Lung (tissue), 13 donors: ENCODE results near the gene HHEX. TPM values are rescaled to one million over a fixed set of nuclear protein-coding genes. Genes with fewer than 3 reads are reported as not detected.

Source experiments
- ATAC-seq: fragments of 200-7000 bp; cut with Tn5 transposase; one replicate; pipeline ENCODE4 v1.9.1; 2020; ENCODE audit warnings: moderate number of reproducible peaks; ENCODE audit not compliant: insufficient read depth, low FRiP score
- DNase-seq, 3 donors: peaks; one replicate each; pipeline ENCODE4 v3.0.0-alpha.2; 2013 to 2017
- H3K27ac ChIP-seq, 2 donors: one replicate each; pipeline ENCODE4 v1.5.1; 2013; ENCODE audit warnings: mild to moderate bottlenecking in 2 of 2, moderate library complexity in 2 of 2, control low read depth in 1 of 2, inconsistent platforms in 1 of 2, low read depth in 1 of 2, low read length in 1 of 2
- H3K27me3 ChIP-seq, 3 donors: one replicate each; pipeline ENCODE4 v1.5.1; 2013; ENCODE audit warnings: low read length in 2 of 3; ENCODE audit not compliant: control insufficient read depth in 3 of 3, insufficient read depth in 3 of 3
- H3K36me3 ChIP-seq, 4 donors: one replicate each; pipeline ENCODE4 v1.5.1; 2013; ENCODE audit warnings: low read length in 4 of 4, mild to moderate bottlenecking in 1 of 4, moderate library complexity in 1 of 4; ENCODE audit not compliant: control insufficient read depth in 4 of 4, insufficient read depth in 4 of 4
- H3K4me1 ChIP-seq, 5 donors: one replicate each; pipeline ENCODE4 v1.5.1; 2013; ENCODE audit warnings: low read length in 5 of 5, mild to moderate bottlenecking in 2 of 5, moderate library complexity in 1 of 5; ENCODE audit not compliant: control insufficient read depth in 5 of 5, insufficient read depth in 5 of 5
- H3K4me3 ChIP-seq: one replicate; pipeline ENCODE4 v1.5.1; 2013; ENCODE audit warnings: mild to moderate bottlenecking, control low read depth, moderate library complexity
- H3K9ac ChIP-seq, 2 donors: one replicate each; pipeline ENCODE4 v1.5.1; 2013; ENCODE audit warnings: low read length in 2 of 2, control low read depth in 1 of 2; ENCODE audit not compliant: insufficient read depth in 1 of 2
- H3K9me3 ChIP-seq, 4 donors: one replicate each; pipeline ENCODE4 v1.5.1; 2013; ENCODE audit warnings: low read length in 3 of 4, mild to moderate bottlenecking in 1 of 4, moderate library complexity in 1 of 4; ENCODE audit not compliant: control insufficient read depth in 4 of 4, insufficient read depth in 3 of 4
- CTCF ChIP-seq: IDR thresholded peaks from 2 replicates; pipeline ENCODE4 v1.5.1; 2012; ENCODE audit warnings: mild to moderate bottlenecking; ENCODE audit errors: control extremely low read depth, extremely low read depth
- WGBS, 2 donors: extraction: QIAGEN DNeasy Blood & Tissue Kit; methylation state at CpG; one replicate each; pipeline ENCODE4 v1.1.7; 2013; 5-methylcytosine and 5-hydroxymethylcytosine counted together
- polyA plus RNA-seq, 2 donors: library from polyadenylated mRNA; stranded (reverse); fragments of 200-250 nt; gene quantifications; one replicate each; pipeline ENCODE4 v1.2.1, GENCODE V29; 2013
- small RNA-seq: library from RNA; depleted of rRNA; stranded (forward); fragments of <200 nt; gene quantifications from one replicate; pipeline ENCODE3, GENCODE V24; 2014; ENCODE audit warnings: low replicate concordance
- total RNA-seq, 2 donors: library from RNA; depleted of rRNA in 1 of 2; stranded (reverse); fragments of >200 nt in 1 of 2; gene quantifications; one replicate each; pipeline ENCODE4 v1.2.1, GENCODE V29; 2014 to 2021
- donor health status: control.
- donor health status: control.
- donor health status: Bipolar disorder and iron deficiency.
- donor health status: healthy.
- donor health status: DM: yes; HTN: yes; CAD: no.

Gene HHEX
- total and polyA plus RNA-seq, 4 donors: 15.3 to 18.6 (median 17.1) TPM

GRCh38 chr10:92742331-92743228, 52.8 kb downstream of the HHEX start:
- H3K4me3 ChIP-seq: no peak overlapping the region
- no peak for ATAC-seq
- no peak overlapping the region for H3K9ac ChIP-seq
- peaks cover 0 to 1% (median 0%) of the 10 kb centered on the region in 5 donors for H3K4me1 ChIP-seq
- H3K36me3 ChIP-seq: no peaks in the 10 kb centered on the region
- no peak overlapping the region for H3K27ac ChIP-seq
- H3K9me3 ChIP-seq: no peaks in the 10 kb centered on the region
- WGBS, 2 donors: 91 to 94% methylated on average over 9 of the region's 9 CpGs
- no peak for TF ChIP-seq CTCF
- peaks cover 0 to 4% (median 0%) of the 10 kb centered on the region in 3 donors for H3K27me3 ChIP-seq
- no peak for DNase-seq

Small RNA genes lying within 50 kb of the gene (small RNA-seq; reads per million reads assigned to genes)
- gene RF00019 (not detected), gene RN7SL644P (not detected)

Other genes with a start within 250 kb of the HHEX start
- 10 to 100 TPM; 31.6 to 39.2 TPM for gene IDE, start 115.9 kb upstream of the HHEX start, total RNA-seq
- 10 to 100 TPM in 1 of 2 donors, 1 to 10 TPM in 1; 9.1 to 10.4 TPM for gene IDE, start 115.9 kb upstream of the HHEX start, polyA plus RNA-seq
- 1 to 10 TPM; 1.3 to 7.5 TPM for gene KIF11, start 96.8 kb upstream of the HHEX start, total RNA-seq
- 1 to 10 TPM; 1.0 to 1.1 TPM for gene KIF11, start 96.8 kb upstream of the HHEX start, polyA plus RNA-seq
- gene EXOC6, start 158.6 kb downstream of the HHEX start, total RNA-seq: 10 to 100 TPM; 14.5 to 40.1 TPM
- 1 to 10 TPM; 8.6 to 9.4 TPM for gene EXOC6, start 158.6 kb downstream of the HHEX start, polyA plus RNA-seq